GM23338 (cell line): Measurements from ENCODE around the gene MAPKBP1. TPM values are rescaled to one million over a fixed set of nuclear protein-coding genes. Genes with fewer than 3 reads are reported as not detected.

ENCODE experiments used
- ATAC-seq: fragments of 200-7000 bp; cut with Tn5 transposase; 3 replicates; pipeline ENCODE4 v1.9.1; 2020
- DNase-seq: peaks from one replicate; pipeline ENCODE4 v3.0.0-alpha.2; 2015; ENCODE audit warnings: low spot score
- H2AFZ ChIP-seq: fragments of 200-600 bp; sonication (generic); 2 replicates; pipeline ENCODE4 v1.8.0; 2016; ENCODE audit warnings: antibody characterized with exemption, mild to moderate bottlenecking, moderate library complexity
- H3F3A ChIP-seq: fragments of 200-600 bp; sonication (generic); replicated peaks from 2 replicates; pipeline ENCODE4 v1.8.0; 2017; ENCODE audit warnings: antibody characterized with exemption, mixed run types, low read depth
- H3K27ac ChIP-seq: fragments of 200-600 bp; sonication (generic); 2 replicates; pipeline ENCODE4 v1.6.1; 2016; ENCODE audit warnings: low read depth
- H3K27me3 ChIP-seq: fragments of 200-600 bp; sonication (generic); 2 replicates; pipeline ENCODE4 v1.8.0; 2016; ENCODE audit warnings: mild to moderate bottlenecking, mixed run types, moderate library complexity; ENCODE audit not compliant: insufficient read depth
- H3K36me3 ChIP-seq: fragments of 200-600 bp; sonication (generic); 2 replicates; pipeline ENCODE4 v1.8.0; 2016; ENCODE audit warnings: mild to moderate bottlenecking; ENCODE audit not compliant: insufficient read depth
- H3K4me1 ChIP-seq: fragments of 200-600 bp; sonication (generic); 2 replicates; pipeline ENCODE4 v1.8.0; 2016; ENCODE audit warnings: mild to moderate bottlenecking, moderate library complexity; ENCODE audit not compliant: insufficient read depth
- H3K4me2 ChIP-seq: fragments of 200-600 bp; sonication (generic); 2 replicates; pipeline ENCODE4 v1.7.1; 2017; ENCODE audit warnings: mixed run types
- H3K4me3 ChIP-seq: fragments of 200-600 bp; sonication (generic); 2 replicates; pipeline ENCODE4 v1.6.1; 2016; ENCODE audit warnings: mixed run types
- H3K79me2 ChIP-seq: fragments of 200-600 bp; sonication (generic); replicated peaks from 2 replicates; pipeline ENCODE4 v1.8.0; 2017; ENCODE audit warnings: mild to moderate bottlenecking; ENCODE audit not compliant: insufficient read depth
- H3K9me2 ChIP-seq: fragments of 200-600 bp; sonication (generic); 2 replicates; pipeline ENCODE4 v1.8.0; 2017; ENCODE audit not compliant: insufficient read depth
- H4K20me1 ChIP-seq: fragments of 200-600 bp; sonication (generic); replicated peaks from 2 replicates; pipeline ENCODE4 v1.8.0; 2017; ENCODE audit warnings: mild to moderate bottlenecking; ENCODE audit not compliant: insufficient read depth
- H3K27ac Mint-ChIP-seq: 2 replicates; pipeline ENCODE4 v1.8.0; 2020; ENCODE audit warnings: inconsistent platforms, mild to moderate bottlenecking, moderate library complexity, mixed read lengths
- H3K27me3 Mint-ChIP-seq: 3 replicates; pipeline ENCODE4 v1.8.0; 2022; ENCODE audit warnings: low read depth, mild to moderate bottlenecking, moderate library complexity, mixed read lengths, inconsistent platforms; ENCODE audit not compliant: insufficient read depth, poor library complexity
- H3K36me3 Mint-ChIP-seq: 3 replicates; pipeline ENCODE4 v1.8.0; 2021; ENCODE audit warnings: low read depth, mild to moderate bottlenecking, inconsistent platforms, moderate library complexity, mixed read lengths
- H3K4me1 Mint-ChIP-seq: 3 replicates; pipeline ENCODE4 v1.8.0; 2020; ENCODE audit warnings: mild to moderate bottlenecking, inconsistent platforms, mixed read lengths
- H3K4me3 Mint-ChIP-seq: 3 replicates; pipeline ENCODE4 v1.8.0; 2021; ENCODE audit warnings: moderate library complexity, mild to moderate bottlenecking, inconsistent platforms, mixed read lengths
- H3K9me3 Mint-ChIP-seq: 3 replicates; pipeline ENCODE4 v1.8.0; 2020; ENCODE audit warnings: moderate library complexity, mild to moderate bottlenecking, inconsistent platforms, mixed read lengths
- CREB1 ChIP-seq: fragments of 250-450 bp; sonication (Bioruptor Pico); IDR thresholded peaks from 2 replicates; pipeline ENCODE4 v1.5.0; 2020; ENCODE audit warnings: low read depth, mild to moderate bottlenecking, moderate library complexity
- CTCF ChIP-seq, 2 experiments: fragments of 200-600 bp in 1 of 2; sonication (generic) in 1 of 2; conservative IDR thresholded peaks; 2 replicates each; pipeline versions ENCODE4 v1.5.1 to v1.6.1; 2016 to 2017; ENCODE audit warnings: antibody characterized with exemption in 2 of 2, low read depth in 2 of 2, mild to moderate bottlenecking in 2 of 2, moderate library complexity in 1 of 2
- ETS1 ChIP-seq: IDR thresholded peaks from 2 replicates; pipeline ENCODE4 v1.6.1; 2016; ENCODE audit warnings: antibody characterized with exemption
- EZH2 ChIP-seq: fragments of 200-600 bp; sonication (generic); IDR thresholded peaks from one replicate; pipeline ENCODE4 v1.8.0; 2017; ENCODE audit warnings: antibody characterized with exemption, mild to moderate bottlenecking, low read depth; ENCODE audit not compliant: unreplicated experiment
- EZH2phosphoT487 ChIP-seq: fragments of 200-600 bp; sonication (generic); IDR thresholded peaks from one replicate; pipeline ENCODE4 v1.8.1; 2018; ENCODE audit warnings: antibody characterized with exemption; ENCODE audit not compliant: unreplicated experiment
- JUNB ChIP-seq: IDR thresholded peaks from one replicate; pipeline ENCODE4 v1.6.1; 2016; ENCODE audit warnings: antibody characterized with exemption; ENCODE audit not compliant: unreplicated experiment
- NANOG ChIP-seq: IDR thresholded peaks from 2 replicates; pipeline ENCODE4 v1.6.1; 2016; ENCODE audit warnings: antibody characterized with exemption, borderline replicate concordance
- POLR2AphosphoS5 ChIP-seq: IDR thresholded peaks from 2 replicates; pipeline ENCODE4 v1.6.1; 2016; ENCODE audit warnings: antibody characterized with exemption, low read depth
- REST ChIP-seq: IDR thresholded peaks from one replicate; pipeline ENCODE4 v1.6.1; 2018; ENCODE audit warnings: antibody characterized with exemption; ENCODE audit not compliant: unreplicated experiment
- STAT1 ChIP-seq: IDR thresholded peaks from one replicate; pipeline ENCODE4 v1.6.1; 2016; ENCODE audit warnings: antibody characterized with exemption; ENCODE audit not compliant: unreplicated experiment
- ZNF114 ChIP-seq: fragments of 250-450 bp; sonication (Bioruptor Pico); IDR thresholded peaks from 2 replicates; pipeline ENCODE4 v1.5.0; 2020; ENCODE audit warnings: mild to moderate bottlenecking, moderate library complexity
- ZNF331 ChIP-seq: fragments of 250-450 bp; sonication (Bioruptor Pico); IDR thresholded peaks from 2 replicates; pipeline ENCODE4 v1.5.0; 2020; ENCODE audit warnings: low read depth, mild to moderate bottlenecking, moderate library complexity
- polyA plus RNA-seq: library from polyadenylated mRNA; unstranded; fragments of >200 nt; fragmentation: Nextera tagmentation; extraction: Ambion mirVana; gene quantifications from 2 replicates; pipeline ENCODE4 v1.2.1, GENCODE V29; 2016
- total RNA-seq: library from RNA; depleted of rRNA; stranded (reverse); fragments of >200 nt; shearing (Covaris generic); gene quantifications from 2 replicates; pipeline ENCODE4 v1.2.3, GENCODE V29; 2014
- TF ChIP-seq, protein P1 (sequence below): fragments of 250-450 bp; sonication (Bioruptor Pico); IDR thresholded peaks from 2 replicates; pipeline ENCODE4 v1.5.0; 2020; ENCODE audit warnings: mild to moderate bottlenecking, moderate library complexity

The MAPKBP1 gene
- total and polyA plus RNA-seq, 2 experiments from 2014 or later: 1.9 to 8.9 TPM

DNA sequence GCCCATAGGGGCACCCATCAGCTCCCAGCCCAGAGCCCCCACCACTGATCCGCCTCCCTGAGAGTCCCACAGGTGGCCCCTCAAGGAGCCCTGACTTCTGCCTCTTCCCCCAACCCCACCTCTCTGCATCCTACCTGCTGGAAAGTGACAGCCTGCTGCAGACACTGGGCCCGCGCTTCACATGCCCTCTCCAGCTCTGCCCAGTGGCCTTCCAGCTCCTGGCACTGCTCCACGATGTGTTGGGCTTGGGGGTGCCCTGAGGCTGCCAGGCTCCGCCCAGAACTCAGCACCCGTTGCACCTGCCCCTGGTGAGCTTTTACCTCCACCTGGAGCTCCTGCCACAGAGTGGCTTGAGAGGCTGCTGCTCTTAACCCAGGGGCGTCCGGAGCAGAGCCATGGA, 99.4 kb downstream of the MAPKBP1 start:
- H3K27me3 Mint-ChIP-seq: peaks cover 16% of the 10 kb centered on the region
- no peaks in the 10 kb centered on the region for H3F3A ChIP-seq

More for the DNA sequence above, 99.4 kb downstream of the MAPKBP1 start:
- no peaks in the 10 kb centered on the region; the same call in 2 of the 3 replicates for H3K36me3 Mint-ChIP-seq
- no peaks in the 10 kb centered on the region for H3K9me3 Mint-ChIP-seq
- Histone ChIP-seq H3K9me2 (no peaks in the 10 kb centered on the region), H3K36me3 (no peaks in the 10 kb centered on the region), H3K4me2 (no peak overlapping the region), H3K27ac (no peak overlapping the region), H2AFZ (no peak overlapping the region), H4K20me1 (no peaks in the 10 kb centered on the region), H3K79me2 (no peaks in the 10 kb centered on the region), H3K4me1 (no peaks in the 10 kb centered on the region), H3K27me3 (no peaks in the 10 kb centered on the region), H3K4me3 (no peak overlapping the region)
- no peak for DNase-seq
- no peaks in the 10 kb centered on the region; the same call in 2 of the 3 replicates for H3K4me1 Mint-ChIP-seq
- no peak for TF ChIP-seq POLR2AphosphoS5
- no peak for TF ChIP-seq REST
- TF ChIP-seq ETS1: no peak
- TF ChIP-seq, protein P1, sequence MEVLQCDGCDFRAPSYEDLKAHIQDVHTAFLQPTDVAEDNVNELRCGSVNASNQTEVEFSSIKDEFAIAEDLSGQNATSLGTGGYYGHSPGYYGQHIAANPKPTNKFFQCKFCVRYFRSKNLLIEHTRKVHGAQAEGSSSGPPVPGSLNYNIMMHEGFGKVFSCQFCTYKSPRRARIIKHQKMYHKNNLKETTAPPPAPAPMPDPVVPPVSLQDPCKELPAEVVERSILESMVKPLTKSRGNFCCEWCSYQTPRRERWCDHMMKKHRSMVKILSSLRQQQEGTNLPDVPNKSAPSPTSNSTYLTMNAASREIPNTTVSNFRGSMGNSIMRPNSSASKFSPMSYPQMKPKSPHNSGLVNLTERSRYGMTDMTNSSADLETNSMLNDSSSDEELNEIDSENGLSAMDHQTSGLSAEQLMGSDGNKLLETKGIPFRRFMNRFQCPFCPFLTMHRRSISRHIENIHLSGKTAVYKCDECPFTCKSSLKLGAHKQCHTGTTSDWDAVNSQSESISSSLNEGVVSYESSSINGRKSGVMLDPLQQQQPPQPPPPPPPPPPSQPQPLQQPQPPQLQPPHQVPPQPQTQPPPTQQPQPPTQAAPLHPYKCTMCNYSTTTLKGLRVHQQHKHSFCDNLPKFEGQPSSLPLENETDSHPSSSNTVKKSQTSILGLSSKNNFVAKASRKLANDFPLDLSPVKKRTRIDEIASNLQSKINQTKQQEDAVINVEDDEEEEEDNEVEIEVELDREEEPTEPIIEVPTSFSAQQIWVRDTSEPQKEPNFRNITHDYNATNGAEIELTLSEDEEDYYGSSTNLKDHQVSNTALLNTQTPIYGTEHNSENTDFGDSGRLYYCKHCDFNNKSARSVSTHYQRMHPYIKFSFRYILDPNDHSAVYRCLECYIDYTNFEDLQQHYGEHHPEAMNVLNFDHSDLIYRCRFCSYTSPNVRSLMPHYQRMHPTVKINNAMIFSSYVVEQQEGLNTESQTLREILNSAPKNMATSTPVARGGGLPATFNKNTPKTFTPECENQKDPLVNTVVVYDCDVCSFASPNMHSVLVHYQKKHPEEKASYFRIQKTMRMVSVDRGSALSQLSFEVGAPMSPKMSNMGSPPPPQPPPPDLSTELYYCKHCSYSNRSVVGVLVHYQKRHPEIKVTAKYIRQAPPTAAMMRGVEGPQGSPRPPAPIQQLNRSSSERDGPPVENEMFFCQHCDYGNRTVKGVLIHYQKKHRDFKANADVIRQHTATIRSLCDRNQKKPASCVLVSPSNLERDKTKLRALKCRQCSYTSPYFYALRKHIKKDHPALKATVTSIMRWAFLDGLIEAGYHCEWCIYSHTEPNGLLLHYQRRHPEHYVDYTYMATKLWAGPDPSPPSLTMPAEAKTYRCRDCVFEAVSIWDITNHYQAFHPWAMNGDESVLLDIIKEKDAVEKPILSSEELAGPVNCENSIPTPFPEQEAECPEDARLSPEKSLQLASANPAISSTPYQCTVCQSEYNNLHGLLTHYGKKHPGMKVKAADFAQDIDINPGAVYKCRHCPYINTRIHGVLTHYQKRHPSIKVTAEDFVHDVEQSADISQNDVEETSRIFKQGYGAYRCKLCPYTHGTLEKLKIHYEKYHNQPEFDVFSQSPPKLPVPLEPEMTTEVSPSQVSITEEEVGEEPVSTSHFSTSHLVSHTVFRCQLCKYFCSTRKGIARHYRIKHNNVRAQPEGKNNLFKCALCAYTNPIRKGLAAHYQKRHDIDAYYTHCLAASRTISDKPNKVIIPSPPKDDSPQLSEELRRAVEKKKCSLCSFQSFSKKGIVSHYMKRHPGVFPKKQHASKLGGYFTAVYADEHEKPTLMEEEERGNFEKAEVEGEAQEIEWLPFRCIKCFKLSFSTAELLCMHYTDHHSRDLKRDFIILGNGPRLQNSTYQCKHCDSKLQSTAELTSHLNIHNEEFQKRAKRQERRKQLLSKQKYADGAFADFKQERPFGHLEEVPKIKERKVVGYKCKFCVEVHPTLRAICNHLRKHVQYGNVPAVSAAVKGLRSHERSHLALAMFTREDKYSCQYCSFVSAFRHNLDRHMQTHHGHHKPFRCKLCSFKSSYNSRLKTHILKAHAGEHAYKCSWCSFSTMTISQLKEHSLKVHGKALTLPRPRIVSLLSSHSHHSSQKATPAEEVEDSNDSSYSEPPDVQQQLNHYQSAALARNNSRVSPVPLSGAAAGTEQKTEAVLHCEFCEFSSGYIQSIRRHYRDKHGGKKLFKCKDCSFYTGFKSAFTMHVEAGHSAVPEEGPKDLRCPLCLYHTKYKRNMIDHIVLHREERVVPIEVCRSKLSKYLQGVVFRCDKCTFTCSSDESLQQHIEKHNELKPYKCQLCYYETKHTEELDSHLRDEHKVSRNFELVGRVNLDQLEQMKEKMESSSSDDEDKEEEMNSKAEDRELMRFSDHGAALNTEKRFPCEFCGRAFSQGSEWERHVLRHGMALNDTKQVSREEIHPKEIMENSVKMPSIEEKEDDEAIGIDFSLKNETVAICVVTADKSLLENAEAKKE: no peak
- no peak for TF ChIP-seq JUNB
- no peak for TF ChIP-seq STAT1
- no peak for TF ChIP-seq NANOG
- no peak for TF ChIP-seq CREB1 (CRISPR knock-in tag)
- no peak for TF ChIP-seq CTCF (conservative IDR thresholded peaks at IDR 0.05; ENCODE audit: low read depth in 2 of 2)
- no peak for TF ChIP-seq ZNF114
- TF ChIP-seq ZNF331: no peak
- no peak for TF ChIP-seq EZH2phosphoT487
- no peak for TF ChIP-seq EZH2
- H3K27ac Mint-ChIP-seq: no peak overlapping the region
- no peak for ATAC-seq
- H3K4me3 Mint-ChIP-seq: no peak overlapping the region
